ENCODE data around the gene MMP14. TPM values are rescaled to one million over a fixed set of nuclear protein-coding genes. Genes with fewer than 3 reads are reported as not detected.

MMP14 gene
- total RNA-seq, 1 donor from 2014 or later, result 187 TPM

DNA sequence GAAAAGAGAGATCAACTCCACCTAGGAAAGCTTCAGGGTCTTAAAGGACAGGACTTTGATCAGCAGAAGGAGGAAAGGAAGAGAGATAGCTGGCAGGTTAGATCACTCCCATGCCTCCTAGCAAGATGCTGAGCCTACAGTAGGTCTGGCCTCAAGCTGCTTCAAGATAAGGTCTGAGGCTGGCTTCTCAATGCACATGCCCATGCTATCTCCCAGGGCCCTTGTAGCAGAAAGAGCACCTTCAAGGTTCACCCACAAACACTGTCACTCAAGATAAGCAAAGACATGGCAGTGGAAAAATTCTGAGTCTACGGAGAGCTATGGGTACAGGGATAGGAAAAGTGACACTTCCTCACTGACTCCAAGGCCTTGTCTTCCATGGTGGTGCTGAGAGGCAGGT lies 61.0 kb downstream of the MMP14 start:
- intact Hi-C loops (cut with DNase I), result no loop called here
- no peak overlapping the region for H3K4me3 ChIP-seq
- H3K27ac ChIP-seq, result no peak overlapping the region
- no peaks in the 10 kb centered on the region for H3K4me1 ChIP-seq
- TF ChIP-seq POLR2AphosphoS5 (IDR thresholded peaks at IDR 0.05; ENCODE audit: insufficient read depth in 1 of 2, low read depth in 1 of 2) (no peak), POLR2A (IDR thresholded peaks at IDR 0.05) (no peak)
- TF ChIP-seq, protein P1, sequence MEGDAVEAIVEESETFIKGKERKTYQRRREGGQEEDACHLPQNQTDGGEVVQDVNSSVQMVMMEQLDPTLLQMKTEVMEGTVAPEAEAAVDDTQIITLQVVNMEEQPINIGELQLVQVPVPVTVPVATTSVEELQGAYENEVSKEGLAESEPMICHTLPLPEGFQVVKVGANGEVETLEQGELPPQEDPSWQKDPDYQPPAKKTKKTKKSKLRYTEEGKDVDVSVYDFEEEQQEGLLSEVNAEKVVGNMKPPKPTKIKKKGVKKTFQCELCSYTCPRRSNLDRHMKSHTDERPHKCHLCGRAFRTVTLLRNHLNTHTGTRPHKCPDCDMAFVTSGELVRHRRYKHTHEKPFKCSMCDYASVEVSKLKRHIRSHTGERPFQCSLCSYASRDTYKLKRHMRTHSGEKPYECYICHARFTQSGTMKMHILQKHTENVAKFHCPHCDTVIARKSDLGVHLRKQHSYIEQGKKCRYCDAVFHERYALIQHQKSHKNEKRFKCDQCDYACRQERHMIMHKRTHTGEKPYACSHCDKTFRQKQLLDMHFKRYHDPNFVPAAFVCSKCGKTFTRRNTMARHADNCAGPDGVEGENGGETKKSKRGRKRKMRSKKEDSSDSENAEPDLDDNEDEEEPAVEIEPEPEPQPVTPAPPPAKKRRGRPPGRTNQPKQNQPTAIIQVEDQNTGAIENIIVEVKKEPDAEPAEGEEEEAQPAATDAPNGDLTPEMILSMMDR (IDR thresholded peaks at IDR 0.05), result no peak
- H3K9me3 ChIP-seq, result no peaks in the 10 kb centered on the region
- peaks cover 0 to 18% of the 10 kb centered on the region in 2 donors for H3K36me3 ChIP-seq
- DNase-seq (ENCODE audit: extremely low spot score in 2 of 2), result no peak
- H3K27me3 ChIP-seq, result no peaks in the 10 kb centered on the region

Small RNA genes lying within 50 kb of the gene (small RNA-seq; reads per million reads assigned to genes)
- not detected for gene RF00019

Other genes starting within 250 kb of the MMP14 start
- 145 TPM for gene DAD1, start 247.4 kb upstream of the MMP14 start, total RNA-seq
- 31.9 TPM for gene ABHD4, start 238.3 kb upstream of the MMP14 start, total RNA-seq
- not detected for gene OR6J1, start 192.2 kb upstream of the MMP14 start, total RNA-seq
- gene OXA1L, start 69.9 kb upstream of the MMP14 start, total RNA-seq, result 90.8 TPM
- gene SLC7A7, start 21.1 kb upstream of the MMP14 start, total RNA-seq, result 7.4 TPM
- gene MRPL52, start 6.7 kb upstream of the MMP14 start, total RNA-seq, result 68.0 TPM
- gene LRP10, start 35.2 kb downstream of the MMP14 start, total RNA-seq, result 137 TPM
- 3.9 TPM for gene REM2, start 46.6 kb downstream of the MMP14 start, total RNA-seq
- gene RBM23, start 82.6 kb downstream of the MMP14 start, total RNA-seq, result 68.5 TPM
- gene PRMT5, start 92.8 kb downstream of the MMP14 start, total RNA-seq, result 65.6 TPM
- 65.6 TPM for gene HAUS4, start 120.5 kb downstream of the MMP14 start, total RNA-seq
- gene AJUBA, start 146.0 kb downstream of the MMP14 start, total RNA-seq, result 21.9 TPM
- gene C14orf93, start 173.6 kb downstream of the MMP14 start, total RNA-seq, result 16.0 TPM
- gene PSMB5, start 198.3 kb downstream of the MMP14 start, total RNA-seq, result 92.8 TPM
- not detected for gene PSMB11, start 205.6 kb downstream of the MMP14 start, total RNA-seq
- gene CDH24, start 220.9 kb downstream of the MMP14 start, total RNA-seq, result 5.4 TPM

Measured in vagina (tissue), 2 donors.